HL-60 (cell line): ENCODE results near the gene COL19A1.

Experiments
- DNase-seq, 2 experiments: peaks; one replicate each; pipeline ENCODE4 v3.0.0-alpha.2; 2010 to 2020; ENCODE audit warnings: low read depth in 1 of 2, low spot score in 1 of 2
- H3K27ac ChIP-seq: fragments of 250-450 bp; sonication (Bioruptor Pico); replicated peaks from 2 replicates; pipeline ENCODE4 v1.5.1; 2020; ENCODE audit warnings: mild to moderate bottlenecking, moderate library complexity
- H3K27me3 ChIP-seq: fragments of 250-450 bp; sonication (Bioruptor Pico); 2 replicates; pipeline ENCODE4 v1.5.1; 2021; ENCODE audit warnings: mild to moderate bottlenecking, moderate library complexity; ENCODE audit not compliant: insufficient read depth, poor library complexity, severe bottlenecking
- H3K4me3 ChIP-seq: replicated peaks from 2 replicates; pipeline ENCODE4 v1.5.1; 2011; ENCODE audit warnings: mild to moderate bottlenecking, control low read depth, low read length; ENCODE audit not compliant: insufficient read depth
- CTCF ChIP-seq: IDR thresholded peaks from one replicate; pipeline ENCODE4 v1.5.1; 2011; ENCODE audit warnings: low read length, control low read depth, inconsistent platforms; ENCODE audit not compliant: insufficient read depth
- GABPA ChIP-seq: IDR thresholded peaks from 2 replicates; pipeline ENCODE4 v1.6.1; 2012; ENCODE audit warnings: low read depth
- POLR2AphosphoS5 ChIP-seq: IDR thresholded peaks from 2 replicates; pipeline ENCODE4 v1.6.1; 2012; ENCODE audit warnings: low read depth
- REST ChIP-seq: IDR thresholded peaks from 2 replicates; pipeline ENCODE4 v1.6.1; 2012; ENCODE audit warnings: low read depth; ENCODE audit not compliant: insufficient replicate concordance
- SPI1 ChIP-seq: IDR thresholded peaks from 2 replicates; pipeline ENCODE4 v1.6.1; 2012; ENCODE audit warnings: low read depth, mild to moderate bottlenecking, borderline replicate concordance

COL19A1 gene

GRCh38 chr6:69818223-69818930, 48.0 kb upstream of the COL19A1 start:
- no peak for DNase-seq
- Histone ChIP-seq H3K27ac (no peak overlapping the region), H3K4me3 (no peak overlapping the region), H3K27me3 (no peaks in the 10 kb centered on the region)
- TF ChIP-seq POLR2AphosphoS5 (no peak), GABPA (no peak), REST (no peak), SPI1 (no peak), CTCF (no peak)

GRCh38 chr6:69819138-69819537, 47.2 kb upstream of the COL19A1 start:
- no peak overlapping the region for H3K4me3 ChIP-seq
- TF ChIP-seq POLR2AphosphoS5, result no peak
- no peak for TF ChIP-seq GABPA
- no peak for TF ChIP-seq REST
- no peak for TF ChIP-seq CTCF
- no peak for TF ChIP-seq SPI1
- no peaks in the 10 kb centered on the region for H3K27me3 ChIP-seq
- DNase-seq, result no peak
- no peak overlapping the region for H3K27ac ChIP-seq

GRCh38 chr6:69820018-69820417, 46.3 kb upstream of the COL19A1 start:
- Histone ChIP-seq H3K4me3 (no peak overlapping the region), H3K27ac (no peak overlapping the region), H3K27me3 (no peaks in the 10 kb centered on the region)
- DNase-seq, result no peak
- no peak for TF ChIP-seq SPI1
- TF ChIP-seq CTCF, result no peak
- TF ChIP-seq REST, result no peak
- TF ChIP-seq POLR2AphosphoS5, result no peak
- no peak for TF ChIP-seq GABPA
